Activated T-cell treated with anti-CD3 and anti-CD28 coated beads, Interleukin-2, amount 50 U/mL, for 24 hours (primary cell): ENCODE data around the gene TRPM4.
"Not testable (repeated sequence)": the region's sequence is repeated elsewhere in the genome, so short reads cannot be mapped to it uniquely, and the experiment has no call there.

Experiments
- DNase-seq: peaks from one replicate; pipeline ENCODE4 v3.0.0-alpha.2; 2020
- H3K27ac Mint-ChIP-seq: 2 replicates; pipeline ENCODE4 v1.8.0; 2020; ENCODE audit warnings: mild to moderate bottlenecking, mixed read lengths
- H3K27me3 Mint-ChIP-seq: 2 replicates; pipeline ENCODE4 v1.8.0; 2020; ENCODE audit warnings: mixed read lengths
- H3K36me3 Mint-ChIP-seq: 2 replicates; pipeline ENCODE4 v1.8.0; 2020; ENCODE audit warnings: low read depth, mixed read lengths
- H3K4me1 Mint-ChIP-seq: 2 replicates; pipeline ENCODE4 v1.8.0; 2020; ENCODE audit warnings: low read depth, mixed read lengths
- H3K4me3 Mint-ChIP-seq: 2 replicates; pipeline ENCODE4 v1.8.0; 2020; ENCODE audit warnings: mild to moderate bottlenecking, moderate library complexity, mixed read lengths
- H3K9me3 Mint-ChIP-seq: 2 replicates; pipeline ENCODE4 v1.8.0; 2020; ENCODE audit warnings: mixed read lengths

Gene TRPM4

DNA sequence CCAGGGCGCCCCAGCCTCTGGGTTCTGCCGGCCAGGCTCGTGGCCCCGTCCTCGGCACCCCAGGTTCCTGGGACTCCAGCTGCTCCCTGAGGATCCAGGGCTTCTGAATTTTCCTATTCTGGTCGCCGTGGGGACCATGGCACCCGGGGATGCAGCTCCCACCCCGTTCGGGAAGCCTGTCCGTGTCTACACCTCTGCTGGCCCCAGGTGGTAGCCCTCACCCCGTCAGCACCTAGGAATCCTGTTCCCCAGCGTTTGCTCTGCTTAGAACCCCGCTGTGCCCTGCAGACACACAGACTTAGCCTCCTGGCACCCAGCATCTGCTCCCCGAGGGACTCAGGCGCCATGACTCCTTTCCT, 37.3 kb upstream of the TRPM4 start:
- DNase-seq: no peak

DNA sequence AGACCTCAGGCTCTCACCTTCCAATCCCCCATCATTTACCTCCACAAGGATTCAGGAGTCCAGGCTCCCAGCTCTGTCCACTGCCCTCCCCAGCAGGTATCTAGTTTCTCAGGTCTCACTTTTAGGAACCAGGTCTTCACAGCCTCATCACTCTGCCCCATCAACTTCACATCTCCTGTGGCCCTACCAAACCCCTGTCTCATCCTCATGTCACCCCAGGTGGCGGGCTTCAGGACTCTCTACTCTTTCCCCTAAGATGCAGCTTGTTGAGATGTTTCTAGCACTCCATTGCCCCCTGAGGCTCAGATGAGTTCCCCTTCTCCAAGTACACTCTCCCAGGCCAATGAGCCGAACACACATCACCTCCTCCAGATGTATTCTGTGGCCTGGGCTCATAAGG, 36.7 kb upstream of the TRPM4 start:
- H3K27ac Mint-ChIP-seq: no peak overlapping the region

More for the DNA sequence above, 37.3 kb upstream of the TRPM4 start:
- Mint-ChIP-seq H3K36me3 (peaks cover 5% of the 10 kb centered on the region), H3K27ac (peak overlapping the region; percentile 37), H3K4me1 (peaks cover 24% of the 10 kb centered on the region), H3K27me3 (peaks cover 11% of the 10 kb centered on the region), H3K4me3 (peak overlapping the region; percentile 74), H3K9me3 (no peaks in the 10 kb centered on the region)

GRCh38 chr19:49121841-49122240, 35.8 kb upstream of the TRPM4 start:
- not testable (repeated sequence) for DNase-seq, H3K9me3 Mint-ChIP-seq, H3K36me3 Mint-ChIP-seq, H3K27ac Mint-ChIP-seq, H3K4me3 Mint-ChIP-seq
- H3K27me3 Mint-ChIP-seq: peaks cover 11% of the 10 kb centered on the region
- peaks cover 22% of the 10 kb centered on the region for H3K4me1 Mint-ChIP-seq

More for the DNA sequence above, 36.7 kb upstream of the TRPM4 start:
- H3K4me1 Mint-ChIP-seq: peaks cover 24% of the 10 kb centered on the region
- peaks cover 5% of the 10 kb centered on the region for H3K36me3 Mint-ChIP-seq
- peak overlapping the region; percentile 74 for H3K4me3 Mint-ChIP-seq
- DNase-seq: no peak
- no peaks in the 10 kb centered on the region for H3K9me3 Mint-ChIP-seq
- peaks cover 11% of the 10 kb centered on the region for H3K27me3 Mint-ChIP-seq

- not testable (repeated sequence) for H3K36me3 Mint-ChIP-seq, H3K4me3 Mint-ChIP-seq, H3K9me3 Mint-ChIP-seq, H3K27ac Mint-ChIP-seq, DNase-seq
- Mint-ChIP-seq H3K27me3 (peaks cover 11% of the 10 kb centered on the region), H3K4me1 (peaks cover 16% of the 10 kb centered on the region)
Observed at GRCh38 chr19:49123285-49123684, 34.3 kb upstream of the TRPM4 start.

GRCh38 chr19:49125025-49125731, 32.4 kb upstream of the TRPM4 start:
- Mint-ChIP-seq H3K27me3 (peaks cover 8% of the 10 kb centered on the region), H3K27ac (no peak overlapping the region), H3K9me3 (no peaks in the 10 kb centered on the region), H3K4me3 (no peak overlapping the region), H3K4me1 (peaks cover 25% of the 10 kb centered on the region), H3K36me3 (no peaks in the 10 kb centered on the region)
- DNase-seq: no peak

DNA sequence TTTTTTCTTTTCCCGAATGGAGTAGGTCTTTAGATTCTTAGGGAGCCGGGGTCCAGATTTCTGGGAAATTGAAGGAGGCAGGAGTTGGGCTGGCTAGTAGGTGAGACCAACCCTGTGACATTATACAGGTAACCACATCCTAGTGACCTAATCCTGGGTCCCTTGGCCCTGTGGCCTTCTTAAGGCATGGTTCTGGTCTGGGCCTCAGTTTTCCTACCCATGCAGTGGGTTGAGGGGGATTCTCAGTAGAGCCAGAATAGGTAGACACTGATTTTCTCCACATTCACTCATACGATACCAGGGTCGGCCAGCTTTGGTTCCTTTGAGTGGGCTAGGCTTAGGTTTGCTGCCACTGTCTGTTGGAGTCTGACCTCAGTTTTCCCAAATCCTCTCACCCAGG, 31.0 kb upstream of the TRPM4 start:
- Mint-ChIP-seq H3K4me1 (peaks cover 19% of the 10 kb centered on the region), H3K27me3 (no peaks in the 10 kb centered on the region), H3K4me3 (no peak overlapping the region), H3K27ac (no peak overlapping the region), H3K9me3 (no peaks in the 10 kb centered on the region), H3K36me3 (no peaks in the 10 kb centered on the region)
- DNase-seq: no peak

DNA sequence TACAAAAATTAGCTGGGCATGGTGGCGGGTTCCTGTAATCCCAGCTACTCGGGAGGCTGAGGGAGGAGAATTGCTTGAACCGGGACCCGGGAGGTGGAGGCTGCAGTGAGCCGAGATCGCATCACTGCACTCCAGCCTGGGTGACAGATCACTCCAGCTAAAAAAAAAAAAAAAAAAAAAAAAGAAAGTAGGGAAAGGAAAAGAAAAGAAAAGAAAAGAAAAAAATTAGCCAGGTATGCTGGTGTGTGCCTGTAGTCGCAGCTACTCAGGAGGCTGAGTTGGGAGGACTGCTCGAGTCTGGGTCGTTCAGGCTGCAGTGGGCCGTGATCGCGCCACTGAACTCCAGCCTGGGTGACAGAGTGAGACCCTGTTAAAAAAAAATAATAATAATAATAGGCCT, 30.4 kb upstream of the TRPM4 start:
- H3K36me3 Mint-ChIP-seq, DNase-seq, H3K27me3 Mint-ChIP-seq, H3K9me3 Mint-ChIP-seq, H3K27ac Mint-ChIP-seq, H3K4me3 Mint-ChIP-seq: not testable (repeated sequence)
- H3K4me1 Mint-ChIP-seq: peaks cover 19% of the 10 kb centered on the region

DNA sequence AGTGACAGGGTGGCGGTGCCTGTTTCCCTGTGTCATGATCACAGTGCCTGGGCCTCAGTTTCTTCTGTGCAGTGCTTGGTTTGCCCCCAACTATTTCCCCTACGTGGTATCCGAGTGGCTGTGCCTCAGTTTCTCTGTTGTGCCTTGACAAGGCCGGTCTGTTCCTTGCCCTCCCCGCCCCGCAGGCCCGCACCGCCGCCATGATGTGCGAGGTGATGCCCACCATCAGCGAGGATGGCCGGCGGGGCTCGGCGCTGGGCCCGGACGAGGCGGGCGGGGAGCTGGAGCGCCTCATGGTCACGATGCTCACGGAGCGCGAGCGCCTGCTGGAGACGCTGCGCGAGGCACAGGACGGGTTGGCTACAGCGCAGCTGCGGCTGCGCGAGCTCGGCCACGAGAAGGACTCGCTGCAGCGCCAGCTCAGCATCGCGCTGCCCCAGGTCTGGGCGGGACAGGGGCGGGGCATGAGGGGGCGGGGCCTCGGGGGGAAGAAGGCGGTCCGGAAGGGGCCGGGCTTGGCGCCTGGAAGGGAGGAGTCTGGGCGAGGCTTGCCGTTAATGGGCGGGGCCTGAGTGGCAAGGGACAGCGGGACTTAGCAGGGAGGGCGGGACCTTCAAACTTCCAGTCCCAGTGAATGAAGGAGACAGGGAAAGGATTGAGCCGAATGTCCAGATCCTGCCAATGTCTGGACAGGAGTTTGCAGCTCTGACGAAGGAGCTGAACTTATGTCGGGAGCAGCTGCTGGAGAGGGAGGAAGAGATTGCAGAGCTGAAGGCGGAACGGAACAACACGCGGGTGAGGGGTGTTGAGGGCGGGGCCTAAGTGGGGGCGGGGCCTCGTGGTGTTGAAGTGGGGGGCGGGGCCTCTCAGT, 29.7 kb upstream of the TRPM4 start:
- H3K9me3 Mint-ChIP-seq: no peaks in the 10 kb centered on the region
- H3K27me3 Mint-ChIP-seq: no peaks in the 10 kb centered on the region
- H3K4me3 Mint-ChIP-seq: peak overlapping the region; percentile 79
- peak overlapping the region; percentile 93 for H3K27ac Mint-ChIP-seq
- DNase-seq: peak; percentile 98
- H3K4me1 Mint-ChIP-seq: peaks cover 20% of the 10 kb centered on the region
- no peaks in the 10 kb centered on the region for H3K36me3 Mint-ChIP-seq

GRCh38 chr19:49128545-49129237, 28.9 kb upstream of the TRPM4 start:
- no peaks in the 10 kb centered on the region for H3K36me3 Mint-ChIP-seq
- H3K27ac Mint-ChIP-seq: no peak overlapping the region
- peaks cover 4% of the 10 kb centered on the region for H3K27me3 Mint-ChIP-seq
- H3K9me3 Mint-ChIP-seq: no peaks in the 10 kb centered on the region
- H3K4me3 Mint-ChIP-seq: peak overlapping the region; percentile 79
- no peak for DNase-seq
- H3K4me1 Mint-ChIP-seq: peaks cover 25% of the 10 kb centered on the region

DNA sequence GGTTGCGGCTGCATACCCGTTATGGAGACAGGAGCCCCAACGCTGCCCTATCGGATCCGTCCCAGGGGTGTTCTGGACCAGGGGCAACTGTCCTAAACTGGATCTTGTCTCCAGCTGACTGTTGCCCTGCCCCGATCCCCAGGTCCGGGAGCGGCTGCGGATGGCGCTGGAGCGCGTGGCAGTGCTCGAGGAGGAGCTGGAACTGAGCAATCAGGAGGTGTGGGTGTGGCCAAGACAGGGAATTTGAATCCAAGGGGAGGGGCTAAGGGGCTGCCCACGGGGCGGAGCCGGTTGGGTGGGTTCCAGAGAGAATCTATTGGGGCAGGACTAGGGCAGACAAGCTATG, 28.4 kb upstream of the TRPM4 start:
- Mint-ChIP-seq H3K9me3 (no peaks in the 10 kb centered on the region), H3K4me1 (peaks cover 29% of the 10 kb centered on the region), H3K27me3 (peaks cover 8% of the 10 kb centered on the region)

DNA sequence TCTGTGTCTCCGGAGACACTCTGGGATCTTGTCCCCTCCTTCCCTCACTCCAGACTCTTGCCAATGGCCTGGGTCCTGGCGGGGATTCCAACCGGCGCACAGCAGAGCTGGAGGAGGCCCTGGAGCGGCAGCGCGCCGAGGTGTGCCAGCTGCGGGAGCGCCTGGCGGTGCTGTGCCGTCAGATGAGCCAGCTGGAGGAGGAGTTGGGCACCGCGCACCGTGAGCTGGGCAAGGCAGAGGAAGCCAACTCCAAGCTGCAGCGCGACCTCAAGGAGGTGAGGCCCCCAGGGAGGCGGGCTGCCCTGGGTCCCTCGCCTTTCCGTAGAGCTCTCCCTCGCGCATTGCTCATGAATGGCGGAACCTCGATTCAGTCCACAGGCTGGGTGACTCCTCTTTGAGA, 27.3 kb upstream of the TRPM4 start:
- no peaks in the 10 kb centered on the region for H3K9me3 Mint-ChIP-seq
- H3K4me1 Mint-ChIP-seq: peaks cover 31% of the 10 kb centered on the region
- no peaks in the 10 kb centered on the region for H3K36me3 Mint-ChIP-seq
- no peak overlapping the region for H3K27ac Mint-ChIP-seq
- DNase-seq: no peak
- H3K27me3 Mint-ChIP-seq: peaks cover 8% of the 10 kb centered on the region
- H3K4me3 Mint-ChIP-seq: no peak overlapping the region

More for the DNA sequence above, 28.4 kb upstream of the TRPM4 start:
- Mint-ChIP-seq H3K36me3 (no peaks in the 10 kb centered on the region), H3K4me3 (peak overlapping the region; percentile 79), H3K27ac (no peak overlapping the region)
- DNase-seq: no peak

GRCh38 chr19:49132974-49133609, 24.5 kb upstream of the TRPM4 start:
- peaks cover 27% of the 10 kb centered on the region for H3K4me1 Mint-ChIP-seq
- H3K27me3 Mint-ChIP-seq: peaks cover 8% of the 10 kb centered on the region
- no peaks in the 10 kb centered on the region for H3K9me3 Mint-ChIP-seq
- peak overlapping the region; percentile 18 for H3K4me3 Mint-ChIP-seq
- DNase-seq: peak; percentile 52
- H3K27ac Mint-ChIP-seq: no peak overlapping the region
- H3K36me3 Mint-ChIP-seq: no peaks in the 10 kb centered on the region

- Mint-ChIP-seq H3K9me3 (no peaks in the 10 kb centered on the region), H3K36me3 (no peaks in the 10 kb centered on the region), H3K27ac (no peak overlapping the region), H3K27me3 (peaks cover 8% of the 10 kb centered on the region), H3K4me3 (peak overlapping the region; percentile 33), H3K4me1 (peaks cover 20% of the 10 kb centered on the region)
- peak; percentile 75 for DNase-seq
Observed at GRCh38 chr19:49133621-49134454, 23.8 kb upstream of the TRPM4 start.

- DNase-seq: no peak
- Mint-ChIP-seq H3K4me1 (peaks cover 12% of the 10 kb centered on the region), H3K4me3 (no peak overlapping the region)
Observed at GRCh38 chr19:49135686-49136085, 21.9 kb upstream of the TRPM4 start.

More at GRCh38 chr19:49135686-49136085, 21.9 kb upstream of the TRPM4 start:
- Mint-ChIP-seq H3K27ac (no peak overlapping the region), H3K27me3 (peaks cover 8% of the 10 kb centered on the region), H3K9me3 (no peaks in the 10 kb centered on the region), H3K36me3 (no peaks in the 10 kb centered on the region)
